NT2/D1 (cell line): Measurements from ENCODE around the gene THY1.
"Not testable (repeated sequence)": the region's sequence is repeated elsewhere in the genome, so short reads cannot be mapped to it uniquely, and the experiment has no call there.

Source experiments
- DNase-seq: peaks from one replicate; pipeline ENCODE4 v3.0.0-alpha.2; 2011; ENCODE audit warnings: low read depth, low spot score
- H3K27me3 ChIP-seq: 2 replicates; pipeline ENCODE4 v1.6.0; 2011; ENCODE audit warnings: mild to moderate bottlenecking; ENCODE audit not compliant: insufficient read length, insufficient read depth
- H3K36me3 ChIP-seq: 2 replicates; pipeline ENCODE4 v1.6.1; 2011; ENCODE audit warnings: mild to moderate bottlenecking, low read length, mixed read lengths; ENCODE audit not compliant: insufficient read depth, insufficient read length
- H3K4me1 ChIP-seq: 2 replicates; pipeline ENCODE4 v1.5.1; 2011; ENCODE audit not compliant: insufficient read depth, insufficient read length
- H3K4me3 ChIP-seq: 2 replicates; pipeline ENCODE4 v1.5.1; 2011; ENCODE audit warnings: low read depth; ENCODE audit not compliant: insufficient read length
- H3K9ac ChIP-seq: 2 replicates; pipeline ENCODE4 v1.6.0; 2011; ENCODE audit warnings: low read depth; ENCODE audit not compliant: insufficient read length
- H3K9me3 ChIP-seq: 2 replicates; pipeline ENCODE4 v1.5.1; 2011; ENCODE audit warnings: mild to moderate bottlenecking, low read length; ENCODE audit not compliant: insufficient read depth
- SUZ12 ChIP-seq: IDR thresholded peaks from 2 replicates; pipeline ENCODE4 v1.6.1; 2011; ENCODE audit not compliant: insufficient read length, insufficient read depth; ENCODE audit errors: extremely low read depth
- YY1 ChIP-seq: IDR thresholded peaks from 2 replicates; pipeline ENCODE4 v1.6.1; 2011; ENCODE audit not compliant: insufficient read length, insufficient read depth
- ZNF274 ChIP-seq: IDR thresholded peaks from 2 replicates; pipeline ENCODE4 v1.6.1; 2011; ENCODE audit warnings: mild to moderate bottlenecking, low read depth, low read length

THY1 gene

DNA sequence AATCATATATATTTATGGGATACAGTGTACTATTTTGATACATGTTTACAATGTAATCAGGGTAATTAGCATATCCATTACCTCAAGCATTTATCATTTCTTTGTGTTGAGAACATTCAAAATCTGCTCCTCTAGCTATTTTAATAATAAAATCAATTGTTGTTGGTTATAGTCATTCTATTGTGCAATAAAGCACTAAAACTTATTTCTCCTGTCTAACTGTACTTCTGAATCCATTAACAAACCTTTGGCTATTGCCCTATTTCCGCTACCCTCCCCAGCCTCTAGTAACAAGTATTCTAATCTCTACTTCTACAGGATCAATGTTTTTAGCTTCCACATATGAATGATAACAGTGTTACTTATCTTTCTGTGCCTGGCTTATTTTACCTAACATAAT is 26.1 kb downstream of the THY1 start:
- Histone ChIP-seq H3K4me3 (no peak overlapping the region), H3K9me3 (peaks cover 20% of the 10 kb centered on the region), H3K4me1 (no peaks in the 10 kb centered on the region), H3K36me3 (no peaks in the 10 kb centered on the region), H3K9ac (no peak overlapping the region), H3K27me3 (no peaks in the 10 kb centered on the region)
- DNase-seq: no peak
- no peak for TF ChIP-seq YY1
- TF ChIP-seq ZNF274: no peak
- no peak for TF ChIP-seq SUZ12

GRCh38 chr11:119391275-119391674 is 31.7 kb downstream of the THY1 start:
- Histone ChIP-seq H3K9me3 (no peaks in the 10 kb centered on the region), H3K9ac (no peak overlapping the region), H3K36me3 (no peaks in the 10 kb centered on the region), H3K4me1 (no peaks in the 10 kb centered on the region), H3K27me3 (no peaks in the 10 kb centered on the region), H3K4me3 (no peak overlapping the region)
- no peak for DNase-seq
- no peak for TF ChIP-seq ZNF274
- no peak for TF ChIP-seq SUZ12
- no peak for TF ChIP-seq YY1

- Histone ChIP-seq H3K4me3 (no peak overlapping the region), H3K27me3 (no peaks in the 10 kb centered on the region), H3K9me3 (no peaks in the 10 kb centered on the region), H3K4me1 (no peaks in the 10 kb centered on the region), H3K9ac (no peak overlapping the region), H3K36me3 (no peaks in the 10 kb centered on the region)
- no peak for TF ChIP-seq ZNF274
- TF ChIP-seq YY1: no peak
- TF ChIP-seq SUZ12: no peak
- peak; percentile 32 for DNase-seq
Observed at GRCh38 chr11:119389611-119390254, 33.2 kb downstream of the THY1 start.

GRCh38 chr11:119388103-119388502 is 34.9 kb downstream of the THY1 start:
- Histone ChIP-seq H3K27me3 (no peaks in the 10 kb centered on the region), H3K4me1 (no peaks in the 10 kb centered on the region), H3K36me3 (no peaks in the 10 kb centered on the region), H3K4me3 (no peak overlapping the region), H3K9me3 (no peaks in the 10 kb centered on the region), H3K9ac (no peak overlapping the region)
- no peak for DNase-seq
- TF ChIP-seq YY1 (no peak), SUZ12 (no peak), ZNF274 (no peak)

DNA sequence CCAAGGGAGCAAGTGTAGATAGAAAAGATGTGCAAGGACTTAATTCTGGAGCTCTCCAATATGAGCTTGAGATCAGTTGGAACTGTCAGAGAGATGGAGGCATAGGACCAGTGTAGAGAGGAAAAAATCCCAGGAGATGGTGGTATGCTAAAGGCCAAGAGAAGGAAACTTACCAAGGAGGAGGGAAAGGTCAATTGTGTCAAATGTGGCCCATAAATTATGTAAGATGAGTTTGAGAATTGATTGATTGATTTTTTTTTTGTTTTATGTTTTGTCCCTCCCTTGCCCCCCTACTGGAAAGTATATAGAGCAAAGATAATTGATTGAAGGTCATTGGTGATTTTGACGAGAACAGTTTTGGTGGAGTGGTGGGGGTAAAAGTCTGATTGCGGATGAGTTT is 38.6 kb downstream of the THY1 start:
- no peak for DNase-seq
- no peak for TF ChIP-seq SUZ12
- TF ChIP-seq YY1: no peak
- TF ChIP-seq ZNF274: no peak
- peaks cover 8% of the 10 kb centered on the region for H3K27me3 ChIP-seq
- peaks cover 6% of the 10 kb centered on the region for H3K4me1 ChIP-seq
- H3K9me3 ChIP-seq: no peaks in the 10 kb centered on the region
- no peaks in the 10 kb centered on the region for H3K36me3 ChIP-seq
- no peak overlapping the region for H3K4me3 ChIP-seq
- no peak overlapping the region for H3K9ac ChIP-seq

DNA sequence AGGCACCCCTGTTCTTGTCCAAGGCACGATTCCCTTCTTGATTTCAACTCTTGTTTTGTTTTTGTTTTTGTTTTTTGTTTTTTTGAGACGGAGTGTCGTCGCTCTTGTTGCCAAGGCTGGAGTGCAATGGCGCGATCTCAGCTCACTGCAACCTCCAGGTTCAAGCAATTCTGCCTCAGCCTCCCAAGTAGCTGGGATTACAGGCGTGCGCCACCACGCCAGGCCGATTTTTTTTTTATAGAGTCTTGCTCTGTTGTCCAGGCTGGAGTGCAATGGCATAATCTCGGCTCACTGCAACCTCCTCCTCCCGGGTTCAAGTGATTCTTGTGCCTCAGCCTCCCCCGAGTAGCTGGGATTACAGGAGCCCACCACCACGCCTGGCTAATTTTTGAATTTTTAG is 40.5 kb downstream of the THY1 start:
- not testable (repeated sequence) for H3K27me3 ChIP-seq, H3K9me3 ChIP-seq, H3K9ac ChIP-seq, H3K4me3 ChIP-seq, DNase-seq, H3K36me3 ChIP-seq, H3K4me1 ChIP-seq

DNA sequence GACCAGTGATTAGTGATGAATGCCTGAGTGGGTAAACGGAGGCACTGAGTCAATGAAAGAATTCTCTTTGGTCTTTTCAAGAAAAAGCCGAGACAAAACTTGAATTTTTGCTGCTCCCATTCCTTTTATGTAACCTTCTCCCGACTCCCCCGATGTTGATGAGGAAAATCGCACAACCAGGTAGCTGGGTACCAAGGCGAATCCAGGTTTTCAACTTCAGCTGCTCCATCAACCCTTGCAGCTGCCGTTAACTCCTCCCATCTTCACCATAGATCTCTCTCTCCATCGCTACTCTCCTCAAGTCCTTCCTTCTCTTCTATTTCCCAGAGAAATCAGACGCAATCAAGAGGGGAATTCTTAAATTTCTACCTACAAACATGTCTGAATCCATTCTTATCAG is 40.9 kb downstream of the THY1 start:
- H3K4me1 ChIP-seq: peaks cover 12% of the 10 kb centered on the region
- H3K4me3 ChIP-seq: peak overlapping the region; percentile 56
- peak overlapping the region; percentile 53 for H3K9ac ChIP-seq
- TF ChIP-seq YY1 (no peak), SUZ12 (no peak), ZNF274 (no peak)
- no peak for DNase-seq
- H3K27me3 ChIP-seq: peaks cover 8% of the 10 kb centered on the region
- H3K36me3 ChIP-seq: no peaks in the 10 kb centered on the region
- no peaks in the 10 kb centered on the region for H3K9me3 ChIP-seq
